ENCODE data around the gene LHFPL6.

GRCh38 chr13:39419068-39419467 lies 183.9 kb downstream of the LHFPL6 start:
- TF ChIP-seq, protein P1, sequence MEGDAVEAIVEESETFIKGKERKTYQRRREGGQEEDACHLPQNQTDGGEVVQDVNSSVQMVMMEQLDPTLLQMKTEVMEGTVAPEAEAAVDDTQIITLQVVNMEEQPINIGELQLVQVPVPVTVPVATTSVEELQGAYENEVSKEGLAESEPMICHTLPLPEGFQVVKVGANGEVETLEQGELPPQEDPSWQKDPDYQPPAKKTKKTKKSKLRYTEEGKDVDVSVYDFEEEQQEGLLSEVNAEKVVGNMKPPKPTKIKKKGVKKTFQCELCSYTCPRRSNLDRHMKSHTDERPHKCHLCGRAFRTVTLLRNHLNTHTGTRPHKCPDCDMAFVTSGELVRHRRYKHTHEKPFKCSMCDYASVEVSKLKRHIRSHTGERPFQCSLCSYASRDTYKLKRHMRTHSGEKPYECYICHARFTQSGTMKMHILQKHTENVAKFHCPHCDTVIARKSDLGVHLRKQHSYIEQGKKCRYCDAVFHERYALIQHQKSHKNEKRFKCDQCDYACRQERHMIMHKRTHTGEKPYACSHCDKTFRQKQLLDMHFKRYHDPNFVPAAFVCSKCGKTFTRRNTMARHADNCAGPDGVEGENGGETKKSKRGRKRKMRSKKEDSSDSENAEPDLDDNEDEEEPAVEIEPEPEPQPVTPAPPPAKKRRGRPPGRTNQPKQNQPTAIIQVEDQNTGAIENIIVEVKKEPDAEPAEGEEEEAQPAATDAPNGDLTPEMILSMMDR (IDR thresholded peaks at IDR 0.05) = no peak
- no peak for TF ChIP-seq POLR2AphosphoS5 (IDR thresholded peaks at IDR 0.05)
- TF ChIP-seq POLR2A (IDR thresholded peaks at IDR 0.05) = no peak

Data from prostate gland (tissue), 2 donors.